Endothelial cell of umbilical vein (primary cell): ENCODE data around the gene FSIP1. TPM values are rescaled to one million over a fixed set of nuclear protein-coding genes. Genes with fewer than 3 reads are reported as not detected.

ENCODE experiments used
- BruUV-seq: library from RNA; stranded (reverse); fragments of 400-500 nt; replicated peaks from 2 replicates; lab custom pipeline; 2021; lab: Mats Ljungman, UMichigan
- CTCF ChIA-PET: fragments of 300-600, 350-600 bp; sonication (Branson Sonifier 250); formaldehyde crosslinking; loops from one replicate; lab custom pipeline; 2021; ENCODE audit warnings: antibody characterized with exemption, inconsistent platforms; lab: Charles Lee
- POLR2A ChIA-PET: fragments of 300-600, 350-600 bp; sonication (Branson Sonifier 250); formaldehyde crosslinking; loops from one replicate; lab custom pipeline; 2021; ENCODE audit warnings: antibody characterized with exemption, inconsistent platforms; lab: Charles Lee
- DNase-seq: peaks from one replicate; pipeline ENCODE4 v3.0.0-alpha.2; 2011; ENCODE audit warnings: low read depth, low spot score
- FAIRE-seq: peaks from 2 replicates; lab custom pipeline; 2011; peaks lifted over from hg19 to GRCh38; lab: Jason Lieb, UNC
- H2AFZ ChIP-seq: 2 replicates; pipeline ENCODE4 v1.6.0; 2012; ENCODE audit warnings: low read depth, low read length, control low read depth, inconsistent platforms
- H3K27ac ChIP-seq: 2 replicates; pipeline ENCODE4 v1.5.1; 2011; ENCODE audit warnings: low read depth, mild to moderate bottlenecking, control low read depth, low read length, moderate library complexity; ENCODE audit not compliant: insufficient read depth
- H3K27me3 ChIP-seq, 2 experiments: 2 replicates each; pipeline versions ENCODE4 v1.6.0 to v1.6.1; 2011; ENCODE audit warnings: low read length in 2 of 2, mixed read lengths in 1 of 2; ENCODE audit not compliant: control insufficient read depth in 2 of 2, insufficient read depth in 2 of 2
- H3K36me3 ChIP-seq, 2 experiments: 2 replicates in 1 of 2; 3 replicates in 1 of 2; pipeline ENCODE4 v1.5.1; 2011; ENCODE audit warnings: low read length in 2 of 2, mild to moderate bottlenecking in 1 of 2, moderate library complexity in 1 of 2; ENCODE audit not compliant: control insufficient read depth in 2 of 2, insufficient read depth in 2 of 2; ENCODE audit errors: extremely low read depth in 1 of 2
- H3K4me1 ChIP-seq: 3 replicates; pipeline ENCODE4 v1.5.1; 2011; ENCODE audit warnings: mild to moderate bottlenecking, low read length; ENCODE audit not compliant: control insufficient read depth, insufficient read depth; ENCODE audit errors: extremely low read depth
- H3K4me2 ChIP-seq: 2 replicates; pipeline ENCODE4 v1.6.1; 2011; ENCODE audit warnings: low read length, control low read depth, mixed read lengths; ENCODE audit not compliant: insufficient read depth
- H3K4me3 ChIP-seq, 3 experiments: fragments of 200-600 bp in 1 of 3; sonication (generic), shearing (Covaris generic) in 1 of 3; replicated peaks in 1 of 3; 2 replicates each; pipeline ENCODE4 v1.5.1; 2011 to 2016; ENCODE audit warnings: control low read depth in 3 of 3, low read length in 3 of 3, mild to moderate bottlenecking in 2 of 3, inconsistent platforms in 1 of 3, low read depth in 1 of 3, moderate library complexity in 1 of 3; ENCODE audit not compliant: insufficient read depth in 1 of 3
- H3K79me2 ChIP-seq: 2 replicates; pipeline ENCODE4 v1.6.0; 2012; ENCODE audit warnings: low read length, inconsistent platforms; ENCODE audit not compliant: control insufficient read depth, insufficient read depth
- H3K9ac ChIP-seq: replicated peaks from 2 replicates; pipeline ENCODE3; 2011; ENCODE audit warnings: low read length, control low read depth; ENCODE audit not compliant: insufficient read depth; ENCODE audit errors: extremely low read depth
- H3K9me1 ChIP-seq: replicated peaks from 3 replicates; pipeline ENCODE4 v1.6.0; 2011; ENCODE audit warnings: mild to moderate bottlenecking, low read length; ENCODE audit not compliant: control insufficient read depth, insufficient read depth; ENCODE audit errors: extremely low read depth
- H3K9me3 ChIP-seq: replicated peaks from 2 replicates; pipeline ENCODE4 v1.5.1; 2012; ENCODE audit warnings: low read length, inconsistent platforms; ENCODE audit not compliant: control insufficient read depth, insufficient read depth
- H4K20me1 ChIP-seq: replicated peaks from 2 replicates; pipeline ENCODE3; 2011; ENCODE audit warnings: mild to moderate bottlenecking, low read length; ENCODE audit not compliant: control insufficient read depth, insufficient read depth; ENCODE audit errors: extremely low read depth
- EZH2 ChIP-seq: IDR thresholded peaks from 2 replicates; pipeline ENCODE4 v1.6.1; 2012; ENCODE audit warnings: borderline replicate concordance, low read depth, mild to moderate bottlenecking, moderate library complexity, low read length, inconsistent platforms; ENCODE audit not compliant: severe bottlenecking
- FOS ChIP-seq: IDR thresholded peaks from 2 replicates; pipeline ENCODE4 v1.6.1; 2011; ENCODE audit warnings: mild to moderate bottlenecking, low read length, moderate library complexity, borderline replicate concordance; ENCODE audit not compliant: insufficient read depth
- GATA2 ChIP-seq: IDR thresholded peaks from 2 replicates; pipeline ENCODE4 v1.7.0; 2011; ENCODE audit warnings: low read depth, mild to moderate bottlenecking, moderate library complexity, mixed read lengths, low read length; ENCODE audit not compliant: insufficient read length, insufficient read depth
- JUN ChIP-seq: IDR thresholded peaks from 2 replicates; pipeline ENCODE4 v1.6.1; 2011; ENCODE audit warnings: borderline replicate concordance, low read depth; ENCODE audit not compliant: insufficient read length, insufficient read depth
- MYC ChIP-seq: IDR thresholded peaks from one replicate; pipeline ENCODE4 v1.6.1; 2011; ENCODE audit warnings: mild to moderate bottlenecking, low read depth, low read length
- POLR2A ChIP-seq: IDR thresholded peaks from 2 replicates; pipeline ENCODE4 v1.6.1; 2012; ENCODE audit warnings: low read depth, mild to moderate bottlenecking, control low read depth, low read length
- POLR2AphosphoS5 ChIP-seq: IDR thresholded peaks from 2 replicates; pipeline ENCODE4 v1.6.1; 2012; ENCODE audit warnings: low read depth, mild to moderate bottlenecking, control low read depth, low read length, moderate library complexity; ENCODE audit not compliant: insufficient read depth
- dilution Hi-C: fragments of 300-500 bp; cut with MboI; formaldehyde crosslinking; loops from one replicate; pipeline ENCODE4 v1.15.0; 2019; ENCODE audit warnings: low sequenced_read_pairs; ENCODE audit not compliant: extremely low pct_ligation_motif_present
- intact Hi-C: fragments of 100-400 bp; cut with micrococcal nuclease; formaldehyde crosslinking; loops from one replicate; pipeline ENCODE4 v1.10.0; 2022
- polyA plus RNA-seq, 4 experiments: library from polyadenylated mRNA; depleted of rRNA in 3 of 4; stranded (reverse) in 3 of 4; unstranded in 1 of 4; fragments of >200 nt; gene quantifications; 2 replicates each; pipeline versions ENCODE4 v1.2.1 to v1.2.3, GENCODE V29; 2011 to 2012; ENCODE audit warnings: missing spikeins in 1 of 4
- total RNA-seq: library from RNA; stranded (reverse); gene quantifications from 2 replicates; pipeline ENCODE4 v1.2.3, GENCODE V29; 2021
- TF ChIP-seq, protein P1 (sequence below), 2 donors: IDR thresholded peaks; 1 replicate in 1 of 2; 2 replicates in 1 of 2; pipeline ENCODE4 v1.5.1; 2011; ENCODE audit warnings: low read length in 2 of 2, mild to moderate bottlenecking in 2 of 2, moderate library complexity in 2 of 2, control low read depth in 1 of 2, inconsistent platforms in 1 of 2, low read depth in 1 of 2; ENCODE audit not compliant: insufficient read depth in 1 of 2; ENCODE audit errors: extremely low read depth in 1 of 2
- TF ChIP-seq, protein P2 (sequence below): IDR thresholded peaks from 2 replicates; pipeline ENCODE4 v1.6.1; 2011; ENCODE audit not compliant: insufficient read depth, insufficient read length

FSIP1 gene
- total and polyA plus RNA-seq, 2 donors (not counting 3 experiments of a cell fraction or from before 2014, with no cell fraction given), result 0.23 to 1.1 TPM

DNA sequence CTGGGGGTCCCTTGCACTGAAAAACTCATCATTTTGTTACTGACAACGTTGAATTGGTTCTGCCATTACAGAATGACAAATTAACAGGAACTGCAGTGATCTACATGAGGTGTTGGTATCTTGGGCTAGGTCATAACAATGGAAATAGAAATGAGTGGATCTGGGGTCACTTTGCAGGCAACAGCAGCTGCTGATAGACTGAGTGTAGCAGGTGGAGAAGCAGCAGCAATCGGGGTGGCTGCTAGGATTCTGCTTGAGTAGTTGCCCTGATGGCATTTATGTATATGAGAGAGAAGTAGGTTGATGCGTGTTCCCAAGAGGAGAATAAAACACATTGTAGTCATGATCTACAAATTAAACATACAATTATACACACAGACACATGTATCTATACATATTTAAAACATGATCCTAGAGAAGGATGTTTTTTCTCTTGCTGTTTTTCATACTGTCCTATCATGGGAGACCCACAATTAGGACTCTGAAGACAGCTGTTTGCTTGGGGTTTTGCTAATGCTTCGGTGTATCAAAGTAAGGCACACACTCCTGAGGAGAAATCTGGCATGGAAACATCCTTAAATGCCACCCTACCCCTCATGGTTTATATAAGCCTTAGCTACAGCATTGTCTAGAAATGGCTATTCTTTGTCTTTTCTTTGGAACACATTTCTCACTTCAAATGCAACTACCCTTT, 217.5 kb downstream of the FSIP1 start:
- intact Hi-C loops, result no loop called here
- CTCF ChIA-PET, result interaction anchor here (1.6 kb wide), 1 partner anchor 866 kb away, joined by 5 read pairs; no protein-coding TSS in a partner anchor
- H3K9ac ChIP-seq, result no peak overlapping the region
- FAIRE-seq, result no peak
- H3K4me1 ChIP-seq, result no peaks in the 10 kb centered on the region
- H3K36me3 ChIP-seq, result no peaks in the 10 kb centered on the region
- no peaks in the 10 kb centered on the region for H3K79me2 ChIP-seq
- H3K4me3 ChIP-seq, result no peak overlapping the region
- no peaks in the 10 kb centered on the region for H3K27me3 ChIP-seq
- POLR2A ChIA-PET, result no interaction called here
- TF ChIP-seq POLR2A, result no peak
- TF ChIP-seq, protein P1, sequence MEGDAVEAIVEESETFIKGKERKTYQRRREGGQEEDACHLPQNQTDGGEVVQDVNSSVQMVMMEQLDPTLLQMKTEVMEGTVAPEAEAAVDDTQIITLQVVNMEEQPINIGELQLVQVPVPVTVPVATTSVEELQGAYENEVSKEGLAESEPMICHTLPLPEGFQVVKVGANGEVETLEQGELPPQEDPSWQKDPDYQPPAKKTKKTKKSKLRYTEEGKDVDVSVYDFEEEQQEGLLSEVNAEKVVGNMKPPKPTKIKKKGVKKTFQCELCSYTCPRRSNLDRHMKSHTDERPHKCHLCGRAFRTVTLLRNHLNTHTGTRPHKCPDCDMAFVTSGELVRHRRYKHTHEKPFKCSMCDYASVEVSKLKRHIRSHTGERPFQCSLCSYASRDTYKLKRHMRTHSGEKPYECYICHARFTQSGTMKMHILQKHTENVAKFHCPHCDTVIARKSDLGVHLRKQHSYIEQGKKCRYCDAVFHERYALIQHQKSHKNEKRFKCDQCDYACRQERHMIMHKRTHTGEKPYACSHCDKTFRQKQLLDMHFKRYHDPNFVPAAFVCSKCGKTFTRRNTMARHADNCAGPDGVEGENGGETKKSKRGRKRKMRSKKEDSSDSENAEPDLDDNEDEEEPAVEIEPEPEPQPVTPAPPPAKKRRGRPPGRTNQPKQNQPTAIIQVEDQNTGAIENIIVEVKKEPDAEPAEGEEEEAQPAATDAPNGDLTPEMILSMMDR (IDR thresholded peaks at IDR 0.05; ENCODE audit: extremely low read depth in 1 of 2, insufficient read depth in 1 of 2, low read depth in 1 of 2, low read length in 2 of 2), result no peak
- no peak for TF ChIP-seq JUN
- TF ChIP-seq GATA2, result no peak
- TF ChIP-seq FOS, result no peak
- TF ChIP-seq EZH2, result no peak
- TF ChIP-seq, protein P2, sequence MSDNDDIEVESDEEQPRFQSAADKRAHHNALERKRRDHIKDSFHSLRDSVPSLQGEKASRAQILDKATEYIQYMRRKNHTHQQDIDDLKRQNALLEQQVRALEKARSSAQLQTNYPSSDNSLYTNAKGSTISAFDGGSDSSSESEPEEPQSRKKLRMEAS, result no peak
- TF ChIP-seq POLR2AphosphoS5, result no peak
- TF ChIP-seq MYC, result no peak
- no peak for DNase-seq
- no peak overlapping the region for H3K27ac ChIP-seq
- H2AFZ ChIP-seq, result no peak overlapping the region
- no peaks in the 10 kb centered on the region for H4K20me1 ChIP-seq
- no peaks in the 10 kb centered on the region for H3K9me1 ChIP-seq
- no peaks in the 10 kb centered on the region for H3K9me3 ChIP-seq
- H3K4me2 ChIP-seq, result no peak overlapping the region
- BruUV-seq, result no TSS peak
- dilution Hi-C loops, result no loop called here
